Fibroblast of villous mesenchyme (primary cell): ENCODE results near the gene P4HA1. TPM values are rescaled to one million over a fixed set of nuclear protein-coding genes. Genes with fewer than 3 reads are reported as not detected.

Source experiments
- DNase-seq: peaks from one replicate; pipeline ENCODE4 v3.0.0-alpha.2; 2010; ENCODE audit warnings: low read depth
- H3K4me3 ChIP-seq: 2 replicates; pipeline ENCODE4 v1.5.1; 2011; ENCODE audit warnings: low read depth, mild to moderate bottlenecking, low read length
- CTCF ChIP-seq: IDR thresholded peaks from 2 replicates; pipeline ENCODE4 v1.5.1; 2012; ENCODE audit warnings: low read depth, mild to moderate bottlenecking, low read length; ENCODE audit not compliant: insufficient read depth
- small RNA-seq: library from RNA; depleted of rRNA; stranded (forward); fragments of <200 nt; gene quantifications from one replicate; pipeline ENCODE3, GENCODE V24; 2012
- total RNA-seq: library from RNA; depleted of rRNA; stranded (reverse); fragments of >200 nt; gene quantifications from 2 replicates; pipeline ENCODE4 v1.2.3, GENCODE V29; 2012

P4HA1 gene
- total RNA-seq, 1 donor: 323 TPM

GRCh38 chr10:72976886-72977285, 119.8 kb downstream of the P4HA1 start:
- TF ChIP-seq CTCF: no peak
- no peak overlapping the region for H3K4me3 ChIP-seq
- DNase-seq: no peak

Small RNA genes within 50 kb of the gene (small RNA-seq; reads per million reads assigned to genes)
- not detected for gene RF00019
- 790 reads per million, percentile 99 among the genes with 10 or more reads in this experiment for gene SNORA11F

Other genes with a start within 250 kb of the P4HA1 start
- gene OIT3, start 203.1 kb downstream of the P4HA1 start, total RNA-seq: under 0.01 TPM in 1 of 2 replicates, not detected in the other
- not detected in 2 replicates for gene PLA2G12B, start 142.1 kb downstream of the P4HA1 start, total RNA-seq
- 1.7 and 3.2 TPM in 2 replicates for gene NUDT13, start 13.6 kb upstream of the P4HA1 start, total RNA-seq
- gene ECD, start 71.1 kb upstream of the P4HA1 start, total RNA-seq: 31.6 and 33.2 TPM in 2 replicates
- gene FAM149B1, start 71.3 kb upstream of the P4HA1 start, total RNA-seq: 19.6 and 28.5 TPM in 2 replicates
- 23.5 and 28.1 TPM in 2 replicates for gene DNAJC9, start 150.4 kb upstream of the P4HA1 start, total RNA-seq
- gene MRPS16, start 155.8 kb upstream of the P4HA1 start, total RNA-seq: 69.6 and 80.7 TPM in 2 replicates